Mesenteric fat pad (tissue), 1 donor: ENCODE results near the gene SLC39A11. TPM values are rescaled to one million over a fixed set of nuclear protein-coding genes. Genes with fewer than 3 reads are reported as not detected.
"Not testable (repeated sequence)": the region's sequence is repeated elsewhere in the genome, so short reads cannot be mapped to it uniquely, and the experiment has no call there.

Source experiments
- DNase-seq: peaks from one replicate; pipeline ENCODE4 v3.0.0-alpha.2; 2020; ENCODE audit warnings: low spot score
- total RNA-seq: library from RNA; stranded (reverse); fragmentation: NEBNext Ultra II Directional; extraction: Animal tissue kit (Norgen Biotek cat#: 25700); gene quantifications from one replicate; pipeline ENCODE4 v1.2.1, GENCODE V29; 2021
- donor health status: DM: yes; HTN: yes; CAD: no.

The SLC39A11 gene
- total RNA-seq, 1 donor from 2014 or later: 36.2 TPM

GRCh38 chr17:73072219-73072962 is 20.1 kb downstream of the SLC39A11 start:
- peak; percentile 45 for DNase-seq

GRCh38 chr17:73071066-73071999 is 21.2 kb downstream of the SLC39A11 start:
- no peak for DNase-seq

- no peak for DNase-seq
Measured at GRCh38 chr17:73069841-73070240, 22.6 kb downstream of the SLC39A11 start.

GRCh38 chr17:73069164-73069770 is 23.2 kb downstream of the SLC39A11 start:
- no peak for DNase-seq

GRCh38 chr17:73068322-73069153 is 23.9 kb downstream of the SLC39A11 start:
- DNase-seq: no peak

GRCh38 chr17:73067699-73068098 is 24.8 kb downstream of the SLC39A11 start:
- not testable (repeated sequence) for DNase-seq

GRCh38 chr17:73067075-73067474 is 25.4 kb downstream of the SLC39A11 start:
- no peak for DNase-seq

- DNase-seq: no peak
Measured at GRCh38 chr17:73066148-73066884, 26.2 kb downstream of the SLC39A11 start.

- no peak for DNase-seq
Measured at GRCh38 chr17:73065376-73065775, 27.1 kb downstream of the SLC39A11 start.

GRCh38 chr17:73064084-73064938 is 28.2 kb downstream of the SLC39A11 start:
- DNase-seq: no peak

- no peak for DNase-seq
Measured at GRCh38 chr17:73062726-73063125, 29.8 kb downstream of the SLC39A11 start.

GRCh38 chr17:73061161-73061560 is 31.3 kb downstream of the SLC39A11 start:
- DNase-seq: no peak

GRCh38 chr17:73060721-73061120 is 31.8 kb downstream of the SLC39A11 start:
- DNase-seq: no peak

- not testable (repeated sequence) for DNase-seq
Measured at GRCh38 chr17:73059713-73060112, 32.8 kb downstream of the SLC39A11 start.

- no peak for DNase-seq
Measured at GRCh38 chr17:73058022-73058421, 34.5 kb downstream of the SLC39A11 start.

GRCh38 chr17:73057196-73057595 is 35.3 kb downstream of the SLC39A11 start:
- no peak for DNase-seq

- DNase-seq: peak; percentile 14
Measured at GRCh38 chr17:73052923-73053322, 39.6 kb downstream of the SLC39A11 start.

- no peak for DNase-seq
Measured at GRCh38 chr17:73050797-73051196, 41.7 kb downstream of the SLC39A11 start.

- no peak for DNase-seq
Measured at GRCh38 chr17:73048170-73048569, 44.3 kb downstream of the SLC39A11 start.
